H9 (cell line): ENCODE data around the gene CREB3L2. TPM values are rescaled to one million over a fixed set of nuclear protein-coding genes. Genes with fewer than 3 reads are reported as not detected.

ENCODE experiments used
- DNase-seq: peaks from one replicate; pipeline ENCODE4 v3.0.0-alpha.2; 2017
- H2AFZ ChIP-seq: one replicate; pipeline ENCODE4 v1.6.1; 2013; ENCODE audit warnings: mild to moderate bottlenecking, low read length, control low read depth, moderate library complexity
- H2AK5ac ChIP-seq: 2 replicates; pipeline ENCODE4 v1.6.1; 2013; ENCODE audit warnings: low read length, control low read depth, mixed read lengths; ENCODE audit not compliant: insufficient read length
- H2BK120ac ChIP-seq: one replicate; pipeline ENCODE4 v1.6.1; 2013; ENCODE audit warnings: low read depth, mild to moderate bottlenecking, low read length, control low read depth, inconsistent platforms; ENCODE audit not compliant: poor library complexity, severe bottlenecking
- H2BK12ac ChIP-seq: 2 replicates; pipeline ENCODE4 v1.6.1; 2013; ENCODE audit warnings: low read length, control low read depth, mixed read lengths, low read depth; ENCODE audit not compliant: insufficient read length
- H2BK15ac ChIP-seq: 2 replicates; pipeline ENCODE4 v1.6.1; 2013; ENCODE audit warnings: low read depth, low read length, control low read depth
- H2BK20ac ChIP-seq: one replicate; pipeline ENCODE4 v1.6.1; 2013; ENCODE audit warnings: low read depth, mild to moderate bottlenecking, low read length, control low read depth, inconsistent platforms; ENCODE audit not compliant: poor library complexity, severe bottlenecking
- H2BK5ac ChIP-seq: 2 replicates; pipeline ENCODE4 v1.6.1; 2013; ENCODE audit warnings: low read length, control low read depth, mixed read lengths; ENCODE audit not compliant: insufficient read length
- H3K14ac ChIP-seq: 2 replicates; pipeline ENCODE4 v1.6.1; 2013; ENCODE audit warnings: low read length, control low read depth; ENCODE audit not compliant: insufficient read depth
- H3K18ac ChIP-seq: 2 replicates; pipeline ENCODE4 v1.6.1; 2013; ENCODE audit warnings: low read depth, mild to moderate bottlenecking, mixed read lengths, low read length, control low read depth; ENCODE audit not compliant: insufficient read length
- H3K23ac ChIP-seq: 2 replicates; pipeline ENCODE4 v1.6.1; 2013; ENCODE audit warnings: low read length, control low read depth, mixed read lengths, low read depth; ENCODE audit not compliant: insufficient read length
- H3K23me2 ChIP-seq: 2 replicates; pipeline ENCODE4 v1.6.1; 2013; ENCODE audit warnings: low read depth, mild to moderate bottlenecking, mixed read lengths, low read length, control low read depth; ENCODE audit not compliant: insufficient read length, poor library complexity, severe bottlenecking
- H3K27ac ChIP-seq: 2 replicates; pipeline ENCODE4 v1.5.1; 2013; ENCODE audit warnings: low read length, control low read depth, mixed read lengths, low read depth; ENCODE audit not compliant: insufficient read length
- H3K27me3 ChIP-seq: 2 replicates; pipeline ENCODE4 v1.6.1; 2013; ENCODE audit warnings: low read length, control low read depth, inconsistent platforms; ENCODE audit not compliant: insufficient read depth
- H3K4ac ChIP-seq: 2 replicates; pipeline ENCODE4 v1.6.1; 2013; ENCODE audit warnings: low read depth, mild to moderate bottlenecking, control low read depth, inconsistent platforms, low read length, moderate library complexity
- H3K4me1 ChIP-seq: 2 replicates; pipeline ENCODE4 v1.6.1; 2013; ENCODE audit warnings: low read length, control low read depth, inconsistent platforms; ENCODE audit not compliant: insufficient read depth
- H3K4me2 ChIP-seq: 2 replicates; pipeline ENCODE4 v1.6.1; 2013; ENCODE audit warnings: low read length, control low read depth, mixed read lengths; ENCODE audit not compliant: insufficient read length, insufficient read depth
- H3K56ac ChIP-seq: 2 replicates; pipeline ENCODE4 v1.6.1; 2013; ENCODE audit warnings: low read depth, mild to moderate bottlenecking, mixed read lengths, low read length, control low read depth; ENCODE audit not compliant: insufficient read length
- H3K79me1 ChIP-seq: 2 replicates; pipeline ENCODE4 v1.6.1; 2013; ENCODE audit warnings: low read depth, mild to moderate bottlenecking, moderate library complexity, low read length, control low read depth, inconsistent platforms; ENCODE audit not compliant: insufficient read depth, poor library complexity, severe bottlenecking
- H3K79me2 ChIP-seq: 2 replicates; pipeline ENCODE4 v1.6.1; 2013; ENCODE audit warnings: low read length, control low read depth, inconsistent platforms; ENCODE audit not compliant: insufficient read depth
- H3K9ac ChIP-seq: 2 replicates; pipeline ENCODE4 v1.6.1; 2013; ENCODE audit warnings: low read length, control low read depth, mixed read lengths; ENCODE audit not compliant: insufficient read length; ENCODE audit errors: extremely low read depth
- H3K9me3 ChIP-seq: one replicate; pipeline ENCODE4 v1.6.1; 2013; ENCODE audit warnings: low read depth, low read length, inconsistent platforms; ENCODE audit not compliant: control insufficient read depth
- H3T11ph ChIP-seq: one replicate; pipeline ENCODE4 v1.6.1; 2013; ENCODE audit warnings: mild to moderate bottlenecking, low read length, control low read depth, inconsistent platforms
- H4K20me1 ChIP-seq: one replicate; pipeline ENCODE4 v1.6.1; 2013; ENCODE audit not compliant: control insufficient read depth, insufficient read length, insufficient read depth
- H4K5ac ChIP-seq: 2 replicates; pipeline ENCODE4 v1.6.1; 2013; ENCODE audit warnings: low read depth, mild to moderate bottlenecking, mixed read lengths, low read length, control low read depth; ENCODE audit not compliant: insufficient read length
- H4K8ac ChIP-seq: replicated peaks from 2 replicates; pipeline ENCODE4 v1.6.1; 2013; ENCODE audit warnings: low read length, control low read depth, mixed read lengths, low read depth; ENCODE audit not compliant: insufficient read length
- H4K91ac ChIP-seq: 2 replicates; pipeline ENCODE4 v1.6.1; 2013; ENCODE audit warnings: low read depth, mild to moderate bottlenecking, moderate library complexity, mixed read lengths, low read length, control low read depth; ENCODE audit not compliant: insufficient read length
- H3K27ac Mint-ChIP-seq, 3 experiments: 2 replicates in 2 of 3; 3 replicates in 1 of 3; pipeline ENCODE4 v1.8.0; 2020 to 2021; ENCODE audit warnings: mixed read lengths in 3 of 3, mild to moderate bottlenecking in 1 of 3, moderate library complexity in 1 of 3
- H3K27me3 Mint-ChIP-seq: 2 replicates; pipeline ENCODE4 v1.8.0; 2021; ENCODE audit warnings: low read depth, mild to moderate bottlenecking, moderate library complexity, mixed read lengths
- H3K36me3 Mint-ChIP-seq, 3 experiments: 2 replicates in 2 of 3; 3 replicates in 1 of 3; pipeline ENCODE4 v1.8.0; 2020 to 2021; ENCODE audit warnings: low read depth in 3 of 3, mixed read lengths in 3 of 3; ENCODE audit not compliant: insufficient read depth in 1 of 3
- H3K4me1 Mint-ChIP-seq, 2 experiments: 2 replicates each; pipeline ENCODE4 v1.8.0; 2020; ENCODE audit warnings: mixed read lengths in 2 of 2
- H3K4me3 Mint-ChIP-seq, 2 experiments: 2 replicates in 1 of 2; 3 replicates in 1 of 2; pipeline ENCODE4 v1.8.0; 2020 to 2021; ENCODE audit warnings: mild to moderate bottlenecking in 2 of 2, mixed read lengths in 2 of 2, moderate library complexity in 1 of 2
- H3K9me3 Mint-ChIP-seq, 2 experiments: 2 replicates in 1 of 2; 3 replicates in 1 of 2; pipeline ENCODE4 v1.8.0; 2020; ENCODE audit warnings: mild to moderate bottlenecking in 2 of 2, mixed read lengths in 2 of 2, moderate library complexity in 1 of 2
- CTCF ChIP-seq: fragments of 200-600 bp; sonication (generic); conservative IDR thresholded peaks from 3 replicates; pipeline ENCODE4 v1.8.0; 2021; ENCODE audit warnings: antibody characterized with exemption, mild to moderate bottlenecking
- WGBS: extraction: QIAGEN DNeasy Blood & Tissue Kit; methylation state at CpG from one replicate; pipeline ENCODE4 v1.1.7; 2013; ENCODE audit warnings: missing lambda C conversion rate, low lambda C conversion rate, mixed read lengths; ENCODE audit not compliant: insufficient read length; ENCODE audit errors: extremely low coverage; 5-methylcytosine and 5-hydroxymethylcytosine counted together
- total RNA-seq: library from RNA; stranded (reverse); gene quantifications from 2 replicates; pipeline ENCODE4 v1.2.1, GENCODE V29; 2021

The CREB3L2 gene
- total RNA-seq, 1 experiment from 2014 or later: 60.7 TPM

GRCh38 chr7:138029126-138029525 is 27.2 kb upstream of the CREB3L2 start:
- Histone ChIP-seq H2BK20ac (no peak overlapping the region), H3K9ac (no peak overlapping the region), H4K8ac (no peak overlapping the region), H3K27ac (no peak overlapping the region), H2BK5ac (no peak overlapping the region), H3K9me3 (peaks cover 6% of the 10 kb centered on the region), H4K20me1 (no peaks in the 10 kb centered on the region), H2BK120ac (no peak overlapping the region), H3K56ac (no peak overlapping the region), H3K23ac (no peak overlapping the region), H2BK12ac (no peak overlapping the region), H4K91ac (no peak overlapping the region), H4K5ac (no peak overlapping the region), H2AK5ac (no peak overlapping the region), H2BK15ac (no peak overlapping the region), H3K14ac (no peak overlapping the region), H3K79me2 (no peaks in the 10 kb centered on the region), H3K18ac (no peak overlapping the region), H3T11ph (no peak overlapping the region), H3K79me1 (no peaks in the 10 kb centered on the region), H3K27me3 (no peaks in the 10 kb centered on the region), H3K4me2 (no peak overlapping the region), H3K4me1 (peaks cover 2% of the 10 kb centered on the region; the same call in 1 of the 2 replicates), H2AFZ (no peak overlapping the region), H3K4ac (no peak overlapping the region), H3K23me2 (no peaks in the 10 kb centered on the region)
- TF ChIP-seq CTCF: no peak
- no CpG with 5 or more reads among the region's 4 CpGs for WGBS
- peaks cover 50 to 52% of the 10 kb centered on the region in 2 experiments for H3K4me1 Mint-ChIP-seq
- no peaks in the 10 kb centered on the region for H3K27me3 Mint-ChIP-seq
- no peak overlapping the region for H3K4me3 Mint-ChIP-seq
- 0 out of 7 replicates have a peak overlapping the region, but pooled peaks of 2 of the 3 experiments have one; percentile 3 to 31 for H3K27ac Mint-ChIP-seq
- DNase-seq: no peak
- H3K36me3 Mint-ChIP-seq: peaks cover 16 to 26% (median 21%) of the 10 kb centered on the region in 3 experiments
- H3K9me3 Mint-ChIP-seq: peaks cover 14 to 38% of the 10 kb centered on the region in 2 experiments
